GM12892 (cell line): Measurements from ENCODE around the gene KEL.
"Not testable (repeated sequence)": the region's sequence is repeated elsewhere in the genome, so short reads cannot be mapped to it uniquely, and the experiment has no call there.

Experiments used
- DNase-seq: peaks from one replicate; pipeline ENCODE4 v3.0.0; 2011; ENCODE audit not compliant: insufficient read length
- FAIRE-seq: peaks from 2 replicates; lab custom pipeline; 2011; peaks lifted over from hg19 to GRCh38; lab: Jason Lieb, UNC
- POLR2A ChIP-seq: IDR thresholded peaks from 2 replicates; pipeline ENCODE4 v1.6.1; 2011; ENCODE audit warnings: low read depth, low read length, control low read depth
- POLR2AphosphoS5 ChIP-seq: IDR thresholded peaks from 2 replicates; pipeline ENCODE4 v1.6.1; 2011; ENCODE audit warnings: low read depth, low read length, control low read depth
- TAF1 ChIP-seq: IDR thresholded peaks from 2 replicates; pipeline ENCODE4 v1.6.1; 2011; ENCODE audit warnings: low read depth, mild to moderate bottlenecking, control low read depth, low read length, borderline replicate concordance

KEL gene

DNA sequence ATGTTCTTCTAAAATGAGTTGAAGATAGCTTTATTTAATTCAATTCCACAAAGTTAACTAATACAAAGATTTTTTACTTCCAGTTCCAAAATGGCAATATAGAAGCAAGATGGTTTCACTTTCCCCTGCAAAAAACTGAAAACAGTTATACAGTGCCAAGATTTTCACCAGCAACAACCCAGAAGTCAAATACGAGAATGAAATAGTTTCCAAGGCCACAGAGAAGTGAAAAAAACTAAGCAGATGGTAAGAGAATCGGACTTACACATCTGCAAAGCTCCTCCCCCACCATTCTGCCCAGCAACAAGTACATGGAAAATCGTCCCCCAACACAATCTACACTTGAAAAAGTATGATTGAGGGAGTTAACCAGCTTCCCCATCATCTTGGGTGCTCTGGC is 30.3 kb upstream of the KEL start:
- DNase-seq (no peak), FAIRE-seq (no peak)
- TF ChIP-seq POLR2A, result no peak
- TF ChIP-seq POLR2AphosphoS5, result no peak
- no peak for TF ChIP-seq TAF1

DNA sequence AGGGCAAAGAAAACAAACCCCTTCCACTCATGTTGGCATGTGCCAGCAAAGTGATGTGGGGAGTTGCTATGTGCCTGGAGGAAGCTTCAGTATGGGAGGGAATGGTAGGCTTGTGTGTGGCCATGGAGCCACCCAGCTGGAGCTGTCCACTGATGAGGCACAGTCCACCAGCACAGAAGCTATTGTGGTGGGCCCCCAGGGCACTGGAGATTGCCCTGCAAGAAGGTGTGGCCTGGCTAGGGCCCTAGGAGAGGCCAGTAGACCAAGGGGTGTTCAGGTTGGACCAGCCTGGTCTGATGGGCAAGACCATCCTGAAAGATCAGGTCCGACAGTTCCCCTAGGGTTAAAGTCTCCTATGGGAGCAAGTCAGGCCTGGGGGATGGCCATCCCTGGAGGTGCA is 22.1 kb upstream of the KEL start:
- FAIRE-seq (no peak), DNase-seq (no peak)
- TF ChIP-seq POLR2A (no peak), POLR2AphosphoS5 (no peak), TAF1 (no peak)

DNA sequence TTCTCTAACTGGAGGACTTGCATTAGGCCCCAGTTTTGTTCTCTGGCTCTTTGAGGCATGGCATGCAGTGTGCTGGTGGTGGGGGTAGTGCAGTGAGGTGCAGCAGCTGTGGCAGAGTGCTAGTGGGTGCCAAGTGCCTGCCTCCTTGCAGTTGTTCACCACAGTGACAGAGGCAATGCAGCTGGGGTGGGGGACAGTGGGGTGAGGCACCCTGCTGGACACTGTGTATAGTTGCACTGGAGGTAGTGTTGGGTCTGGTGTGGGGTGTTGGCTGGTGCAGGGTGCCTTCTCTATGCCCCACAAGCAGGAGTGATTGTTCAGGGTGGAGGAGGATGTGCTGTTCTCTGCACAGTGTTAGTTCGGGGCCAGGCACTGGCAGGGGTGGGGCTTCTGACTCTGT is 21.7 kb upstream of the KEL start:
- DNase-seq, result no peak
- TF ChIP-seq TAF1 (no peak), POLR2A (no peak), POLR2AphosphoS5 (no peak)
- no peak for FAIRE-seq

DNA sequence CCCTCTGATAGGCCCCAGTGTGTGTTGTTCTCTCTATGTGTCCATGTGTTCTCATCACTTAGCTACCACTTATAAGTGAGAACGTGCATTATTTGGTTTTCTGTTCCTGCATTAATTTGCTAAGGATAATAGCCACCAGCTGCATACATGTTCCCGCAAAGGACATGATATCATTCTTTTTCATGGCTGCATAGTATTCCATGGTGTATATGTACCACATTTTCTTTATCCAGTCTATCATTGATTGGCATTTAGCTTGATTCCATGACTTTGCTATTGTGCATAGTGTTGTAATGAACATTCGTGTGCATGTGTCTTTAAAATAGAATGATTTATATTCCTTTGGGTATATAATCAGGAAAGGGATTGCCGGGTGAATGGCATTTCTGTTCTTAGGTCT is 16.2 kb upstream of the KEL start:
- FAIRE-seq, DNase-seq: not testable (repeated sequence)

DNA sequence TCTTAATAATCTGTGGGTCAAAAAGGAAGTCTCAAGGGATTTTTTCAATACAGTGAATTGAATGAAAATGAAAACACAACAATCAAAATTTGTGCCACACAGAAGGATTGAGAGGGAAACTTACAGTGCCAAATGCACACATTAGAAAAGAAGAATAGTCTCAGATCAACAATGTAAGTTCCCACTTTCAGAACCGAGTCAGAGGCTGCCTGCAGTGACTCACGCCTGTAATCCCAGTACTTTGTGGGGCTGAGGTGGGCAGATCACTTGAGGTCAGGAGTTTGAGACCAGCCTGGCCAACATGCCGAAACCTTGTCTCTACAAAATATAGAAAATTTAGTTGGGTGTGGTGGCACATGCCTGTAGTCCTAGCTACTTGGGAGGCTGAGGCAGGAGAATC is 12.5 kb upstream of the KEL start:
- no peak for DNase-seq
- no peak for TF ChIP-seq POLR2A
- no peak for TF ChIP-seq TAF1
- no peak for TF ChIP-seq POLR2AphosphoS5
- no peak for FAIRE-seq

DNA sequence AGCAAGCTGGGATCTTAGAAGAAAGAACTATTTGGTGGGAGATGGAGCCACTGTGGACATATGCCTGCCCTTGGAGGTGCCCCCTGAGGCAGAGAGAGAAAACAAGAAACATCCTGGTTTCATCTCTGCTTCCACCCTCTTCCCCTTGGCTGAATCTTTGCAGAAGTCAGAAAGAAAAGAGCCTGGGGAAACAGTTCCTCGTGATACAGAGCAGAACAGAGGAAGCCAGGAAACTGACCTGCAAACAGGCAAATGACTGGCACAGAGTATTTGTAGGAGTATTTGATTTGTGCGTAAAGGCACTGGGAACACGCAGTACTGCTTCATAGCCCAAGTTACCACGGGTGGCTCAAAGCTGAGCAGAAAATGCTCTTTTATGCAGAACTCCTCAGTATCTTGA is 7.0 kb upstream of the KEL start:
- DNase-seq (no peak), FAIRE-seq (no peak)
- TF ChIP-seq POLR2AphosphoS5 (no peak), TAF1 (no peak), POLR2A (no peak)

DNA sequence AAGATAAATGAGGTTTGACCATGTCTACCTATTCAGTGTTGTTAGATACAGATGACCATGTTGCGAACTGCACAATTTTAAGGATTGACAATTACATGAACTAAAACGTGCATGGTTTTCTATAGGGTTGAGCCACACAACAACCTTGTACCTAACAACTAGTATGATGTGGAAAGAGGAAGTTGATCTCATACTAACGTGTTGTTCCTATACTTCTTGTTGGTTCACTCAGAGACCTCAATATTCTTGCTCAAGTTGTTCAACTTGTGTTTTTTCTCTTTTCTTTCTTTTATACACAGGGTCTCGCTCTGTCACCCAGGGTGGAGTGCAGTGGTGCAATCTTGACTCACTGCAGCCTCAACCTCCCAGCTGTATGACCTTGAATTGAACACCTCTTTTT is 6.1 kb upstream of the KEL start:
- TF ChIP-seq POLR2AphosphoS5, result no peak
- no peak for TF ChIP-seq POLR2A
- TF ChIP-seq TAF1, result no peak
- DNase-seq (no peak), FAIRE-seq (no peak)

DNA sequence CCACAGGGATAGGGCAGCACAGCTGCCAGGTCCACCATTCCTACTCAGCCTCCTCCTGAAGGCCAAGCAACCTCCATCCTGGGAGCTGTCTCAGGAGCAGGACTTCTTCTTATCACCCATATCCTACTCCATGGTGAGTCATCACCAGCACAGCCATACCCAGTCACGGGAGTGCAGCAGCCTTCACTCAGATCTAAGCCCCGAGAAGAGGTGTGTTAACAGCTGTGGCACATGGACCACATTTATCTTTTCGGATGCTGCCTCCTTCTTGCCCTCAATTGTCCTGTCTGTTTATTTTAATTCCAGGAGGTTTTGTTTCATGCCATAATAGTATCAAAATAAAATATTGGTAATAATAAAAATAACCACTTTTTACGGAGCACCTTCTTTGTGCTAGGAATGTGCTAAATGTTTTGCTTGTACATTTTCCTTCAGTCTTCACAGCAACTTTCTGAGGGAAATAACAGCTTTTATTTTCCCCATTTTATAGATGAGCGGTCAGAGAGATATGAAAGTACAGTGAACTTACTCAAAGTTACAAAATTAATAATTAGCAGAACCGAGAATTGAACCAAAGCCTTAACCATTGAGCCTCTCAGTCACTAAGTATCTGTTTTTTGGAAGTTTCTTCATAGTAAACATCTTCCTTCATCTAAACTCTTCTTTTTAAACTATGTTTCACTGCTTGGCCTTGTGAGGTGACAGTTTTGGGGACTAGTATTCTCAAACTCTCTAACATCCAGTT is 2.5 kb upstream of the KEL start:
- TF ChIP-seq TAF1 (no peak), POLR2A (no peak), POLR2AphosphoS5 (no peak)
- FAIRE-seq (no peak), DNase-seq (no peak)

DNA sequence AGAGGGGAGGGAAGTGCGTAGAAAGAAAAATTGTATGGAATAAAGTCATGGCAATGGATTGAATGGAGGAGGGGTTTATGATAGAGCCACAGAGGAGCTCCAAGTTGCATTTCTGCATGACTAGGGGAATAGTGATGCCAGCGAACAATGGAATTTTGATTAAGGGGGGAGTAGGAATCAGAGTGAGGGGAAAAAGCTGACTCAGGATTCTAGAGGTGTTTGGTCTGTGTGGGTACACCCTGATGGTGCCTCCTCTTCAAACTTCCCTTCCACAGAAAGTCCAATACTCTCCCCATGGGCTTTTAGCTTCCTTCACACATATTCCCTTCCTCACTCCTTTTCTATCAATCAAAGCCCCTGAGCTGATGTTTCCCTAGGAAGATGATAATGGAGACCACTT is 1.8 kb upstream of the KEL start:
- no peak for FAIRE-seq
- TF ChIP-seq TAF1 (no peak), POLR2AphosphoS5 (no peak), POLR2A (no peak)
- DNase-seq, result no peak

DNA sequence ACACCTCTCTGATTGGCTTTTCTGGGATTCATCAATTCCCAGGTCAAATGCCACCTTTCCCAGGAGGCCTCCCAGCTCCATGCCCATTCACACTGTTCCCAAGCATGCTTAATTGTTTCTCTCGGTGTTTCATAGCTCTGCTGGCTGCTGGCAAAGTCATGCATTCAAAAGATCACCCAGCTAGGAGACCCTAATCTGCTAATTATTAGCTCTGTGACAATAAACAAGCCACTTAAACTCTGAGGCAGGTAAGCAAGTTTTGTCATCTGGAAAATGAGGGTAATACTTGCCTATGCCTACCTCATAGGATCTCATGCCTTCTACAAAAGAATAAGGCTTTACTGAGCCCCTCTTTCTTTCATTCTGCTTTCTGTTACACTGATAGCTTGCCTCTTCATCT is 828 bp upstream of the KEL start:
- no peak for DNase-seq
- TF ChIP-seq TAF1 (no peak), POLR2AphosphoS5 (no peak), POLR2A (no peak)
- FAIRE-seq, result no peak

DNA sequence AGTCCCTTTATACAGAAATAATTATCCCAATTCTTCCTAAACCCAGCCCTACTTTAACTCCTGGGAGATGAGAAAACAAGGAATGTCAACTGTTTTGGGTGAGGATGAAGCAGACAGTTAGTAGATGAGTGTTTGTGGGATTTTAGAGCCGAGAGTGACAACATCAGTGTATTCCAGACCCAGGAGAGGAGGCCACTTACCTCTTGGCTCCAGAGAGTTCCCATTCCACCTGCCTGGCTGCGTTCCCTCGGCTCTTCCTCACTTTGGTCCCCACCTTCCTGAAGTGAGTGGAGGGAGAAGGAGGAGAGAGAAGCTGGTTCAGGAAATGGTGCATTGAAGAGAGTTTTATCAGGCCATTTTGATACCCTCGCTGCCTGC is 579 bp downstream of the KEL start:
- FAIRE-seq (no peak), DNase-seq (no peak)
- TF ChIP-seq POLR2A, result no peak
- no peak for TF ChIP-seq POLR2AphosphoS5
- TF ChIP-seq TAF1, result no peak

DNA sequence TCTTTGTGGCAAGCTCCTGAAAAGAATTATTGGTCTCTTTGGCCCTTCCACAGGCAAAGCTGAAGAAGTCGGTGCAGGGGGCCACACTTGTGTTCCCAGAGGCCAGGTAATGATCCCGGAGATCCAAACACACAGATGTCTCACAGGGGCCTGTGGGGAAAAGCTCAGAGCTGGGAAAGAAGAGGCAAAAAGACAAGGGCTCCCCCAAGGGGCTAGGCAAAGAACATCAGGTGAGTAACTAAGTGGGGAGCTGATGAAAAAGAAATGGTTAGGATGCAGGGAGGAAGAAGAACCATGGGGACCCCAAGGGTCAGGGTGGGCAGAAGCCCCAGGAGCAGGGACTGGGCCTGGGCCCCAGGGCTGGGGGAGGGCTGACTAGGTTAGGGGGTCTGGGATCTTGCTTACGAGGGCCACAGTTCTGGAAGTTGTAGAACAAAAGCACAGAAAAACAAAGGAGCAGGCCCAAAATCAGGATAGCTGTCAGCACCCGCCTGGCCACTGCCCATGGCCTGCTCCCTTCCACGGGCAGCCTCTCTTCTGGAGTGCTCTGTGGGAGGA is 1.1 kb downstream of the KEL start:
- no peak for TF ChIP-seq POLR2A
- no peak for TF ChIP-seq TAF1
- no peak for TF ChIP-seq POLR2AphosphoS5
- FAIRE-seq (no peak), DNase-seq (no peak)

DNA sequence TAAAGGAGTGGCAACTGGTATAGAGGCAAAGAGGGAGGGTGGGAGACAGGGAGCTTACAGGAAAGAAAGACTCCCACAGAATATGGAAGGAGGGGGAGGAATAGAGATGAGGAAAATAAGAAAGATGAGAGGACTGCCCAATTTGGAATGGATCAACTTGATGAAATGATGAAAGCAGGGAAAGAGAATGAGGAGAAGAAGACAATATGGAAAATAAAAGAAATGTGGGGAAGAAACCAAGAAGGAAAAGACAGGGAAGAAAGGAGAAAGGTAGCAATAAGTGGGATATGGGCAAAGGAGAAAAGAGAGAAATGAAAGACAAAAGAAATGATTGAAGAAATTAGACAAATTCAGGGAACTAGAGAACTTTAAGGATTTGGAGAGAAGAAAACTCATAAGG is 3.0 kb downstream of the KEL start:
- DNase-seq, result no peak
- no peak for FAIRE-seq
- TF ChIP-seq POLR2A, result no peak
- TF ChIP-seq POLR2AphosphoS5, result no peak
- no peak for TF ChIP-seq TAF1
